ENCODE data around the gene CAV2.

Gene CAV2

DNA sequence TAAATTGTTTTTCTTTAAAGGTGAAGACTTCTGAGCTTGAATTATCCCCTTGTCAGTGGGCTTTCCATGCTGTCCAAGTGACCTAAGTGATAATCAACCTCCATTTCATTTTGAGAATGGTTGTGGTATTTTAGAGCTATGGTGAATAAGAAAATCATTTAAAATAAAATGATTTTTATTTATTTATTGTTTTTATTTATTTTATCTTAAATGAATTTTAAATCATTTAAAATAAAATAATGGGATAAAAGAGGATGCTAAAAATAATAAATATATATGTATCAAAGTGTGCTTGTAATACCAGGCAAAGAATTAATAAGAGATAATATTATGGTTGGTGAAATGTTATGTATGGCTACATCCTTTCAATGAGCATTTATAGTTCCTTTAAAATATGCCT, 49.8 kb downstream of the CAV2 start:
- DNase-seq, result no peak

- no peak for DNase-seq
These were observed 52.2 kb downstream of the CAV2 start for GRCh38 chr7:116551692-116552091.

DNA sequence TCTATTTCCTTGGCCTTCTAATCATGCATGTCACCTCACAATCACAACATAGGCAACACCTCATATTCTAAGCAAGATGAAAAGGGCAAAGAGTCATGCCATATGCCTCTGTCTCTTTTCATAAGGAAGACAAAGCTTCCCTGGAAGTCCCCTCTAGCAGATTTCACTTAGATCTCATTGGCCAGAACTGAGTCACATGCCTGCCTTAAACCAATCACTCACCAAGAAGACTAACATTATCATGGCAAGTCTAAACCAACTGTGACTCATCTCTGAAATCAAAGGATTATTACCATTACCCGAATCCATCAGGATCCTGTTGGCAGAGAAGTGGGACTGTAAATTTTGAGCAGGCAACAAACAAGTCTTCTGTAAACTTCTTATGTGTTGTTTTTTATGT, 53.1 kb downstream of the CAV2 start:
- DNase-seq, result no peak

DNA sequence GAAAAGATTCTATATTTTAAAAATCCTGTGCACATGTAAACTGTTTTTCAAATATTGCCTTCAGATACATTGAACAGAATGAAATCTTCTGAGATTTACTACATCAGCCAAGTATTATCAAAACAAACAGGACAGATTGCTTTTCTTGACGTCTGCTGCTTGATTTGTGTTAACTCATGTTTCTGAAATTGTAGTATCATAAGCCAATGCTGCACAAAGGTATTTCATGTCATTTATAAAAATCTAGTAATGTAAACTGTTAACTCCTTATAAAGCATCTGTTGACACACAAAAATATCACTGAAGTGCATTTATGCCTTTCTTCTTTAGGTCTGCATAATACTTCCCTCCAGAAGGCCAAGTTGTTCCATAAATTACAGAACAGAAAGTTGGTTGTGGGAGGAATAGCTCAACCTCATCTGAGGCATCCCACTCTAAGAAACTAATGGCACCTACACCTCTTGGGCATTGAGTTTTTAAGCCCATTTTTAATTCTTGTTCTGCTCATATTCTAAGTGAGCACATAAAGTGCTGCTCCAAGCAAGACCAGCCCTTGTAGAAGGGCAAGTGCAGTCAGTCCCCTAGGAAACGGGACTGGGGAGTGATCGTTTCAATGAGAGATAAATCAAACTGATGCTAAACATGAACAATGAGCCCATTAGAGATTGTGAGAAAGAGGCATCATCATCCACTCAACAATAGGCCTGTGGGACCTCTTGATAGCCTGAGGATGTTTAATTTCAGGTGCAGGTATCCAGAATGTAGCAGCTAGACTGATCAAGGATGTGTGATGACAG, 53.8 kb downstream of the CAV2 start:
- DNase-seq, result no peak

DNA sequence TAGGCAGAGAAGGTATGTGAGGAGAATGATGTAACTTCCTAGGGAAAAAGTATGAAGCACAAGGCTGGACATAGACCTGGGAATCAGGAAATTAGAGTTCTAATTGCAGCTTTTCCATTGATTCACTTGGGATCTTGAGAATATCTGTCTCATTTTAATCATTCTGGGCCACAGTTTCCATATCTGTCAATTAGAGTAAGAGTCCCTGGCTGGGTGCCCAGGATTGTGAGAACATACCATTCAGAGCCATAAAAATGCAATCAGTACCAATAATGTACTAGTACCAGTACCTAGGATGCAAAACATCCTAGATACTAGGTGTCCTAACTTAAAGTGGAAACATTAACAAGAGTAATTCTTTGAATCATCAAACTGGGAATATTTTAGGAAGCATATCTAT, 54.9 kb downstream of the CAV2 start:
- no peak for DNase-seq

DNA sequence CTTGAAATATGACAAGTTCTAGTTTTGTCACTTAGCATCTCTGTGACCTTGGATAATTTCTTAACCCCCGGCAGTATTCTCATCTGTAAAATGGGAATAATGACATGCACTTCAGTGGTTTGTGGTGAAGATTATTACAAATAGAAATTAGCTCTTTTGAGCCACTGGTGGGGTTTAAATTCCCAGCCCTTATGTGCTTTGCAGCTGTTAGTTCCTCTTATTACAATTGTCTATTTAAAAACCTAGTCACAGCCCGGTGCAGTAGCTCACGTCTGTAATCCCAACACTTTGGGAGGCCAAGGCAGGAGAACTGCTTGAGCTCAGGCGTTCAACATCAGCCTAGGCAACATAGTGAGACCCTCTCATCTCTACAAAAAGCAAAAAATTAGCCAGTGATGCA, 55.4 kb downstream of the CAV2 start:
- peak; percentile 27 to 51 for DNase-seq

DNA sequence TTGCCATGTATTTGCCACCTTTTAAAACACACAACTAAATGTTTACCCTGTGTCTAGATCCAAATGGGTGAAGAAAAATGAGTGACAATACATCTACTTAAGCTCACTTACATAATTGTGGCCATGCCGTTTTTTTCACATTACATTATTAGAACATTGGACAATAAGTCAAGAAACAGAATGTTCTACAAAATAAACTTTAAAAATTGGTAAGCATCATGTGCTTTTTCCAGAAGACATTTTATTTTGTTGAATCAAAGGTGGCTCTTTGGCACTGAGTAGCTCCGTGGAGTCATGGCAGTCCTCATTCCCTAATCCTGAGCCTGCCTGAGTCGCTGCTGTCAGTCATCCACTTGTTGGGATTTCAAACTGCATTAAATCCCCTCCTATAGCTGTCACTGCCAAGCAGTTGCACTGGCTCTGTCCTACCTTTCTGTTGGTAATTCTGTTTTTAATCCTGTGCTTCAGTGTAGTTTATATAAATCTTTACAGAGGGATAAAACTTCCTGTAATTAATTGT, 57.6 kb downstream of the CAV2 start:
- DNase-seq, result no peak

- DNase-seq, result no peak
These were observed 58.4 kb downstream of the CAV2 start for GRCh38 chr7:116557901-116558300.
